HG02763 (cell line): ENCODE results near the gene CLDN25.

Experiments
- ATAC-seq: cut with Tn5 transposase; IDR thresholded peaks from one replicate; pipeline ENCODE4 v1.9.1; 2021; ENCODE audit warnings: mild to moderate bottlenecking, moderate library complexity; ENCODE audit not compliant: unreplicated experiment

CLDN25 gene

GRCh38 chr11:113806406-113806805, 26.8 kb downstream of the CLDN25 start:
- no peak for ATAC-seq

DNA sequence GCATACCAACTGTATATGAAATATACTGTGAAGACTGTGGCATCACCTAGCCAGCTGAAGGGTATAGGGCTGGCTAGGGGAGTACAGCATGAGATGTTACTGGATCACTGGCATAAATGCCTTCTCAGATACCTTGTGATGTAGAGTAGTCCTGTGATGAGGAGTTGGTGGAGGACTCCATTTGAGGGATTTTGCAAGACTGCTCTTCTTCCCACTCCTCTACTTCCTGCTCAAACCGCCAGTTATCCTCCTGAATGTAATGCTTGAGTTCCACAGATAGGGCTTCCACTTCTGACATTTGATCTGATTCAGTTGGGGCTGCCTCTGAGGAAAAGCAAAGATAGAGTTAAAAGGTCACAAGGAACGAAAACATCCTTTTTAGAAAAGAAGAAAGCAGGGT, 29.3 kb downstream of the CLDN25 start:
- ATAC-seq: no peak

GRCh38 chr11:113814181-113814580, 34.6 kb downstream of the CLDN25 start:
- ATAC-seq: no peak

- ATAC-seq: no peak
Observed at GRCh38 chr11:113817162-113817561, 37.6 kb downstream of the CLDN25 start.

- ATAC-seq: no peak
Observed at GRCh38 chr11:113817626-113818025, 38.0 kb downstream of the CLDN25 start.

GRCh38 chr11:113818426-113818825, 38.8 kb downstream of the CLDN25 start:
- ATAC-seq: no peak

GRCh38 chr11:113827477-113827876, 47.9 kb downstream of the CLDN25 start:
- no peak for ATAC-seq

GRCh38 chr11:113828191-113828590, 48.6 kb downstream of the CLDN25 start:
- no peak for ATAC-seq

- no peak for ATAC-seq
Observed at GRCh38 chr11:113829751-113830150, 50.2 kb downstream of the CLDN25 start.
